Glomerular endothelial cell (primary cell): ENCODE data around the gene BATF2. TPM values are rescaled to one million over a fixed set of nuclear protein-coding genes. Genes with fewer than 3 reads are reported as not detected.
"Not testable (repeated sequence)": the region's sequence is repeated elsewhere in the genome, so short reads cannot be mapped to it uniquely, and the experiment has no call there.

ENCODE experiments used
- DNase-seq: peaks from one replicate; pipeline ENCODE4 v3.0.0-alpha.2; 2011; ENCODE audit warnings: low read depth, low spot score; ENCODE audit errors: extremely low read depth
- total RNA-seq: library from RNA; depleted of rRNA; stranded (reverse); fragments of >200 nt; gene quantifications from 2 replicates; pipeline ENCODE4 v1.2.3, GENCODE V29; 2015

BATF2 gene
- total RNA-seq, 1 donor from 2014 or later, result 2.7 TPM

DNA sequence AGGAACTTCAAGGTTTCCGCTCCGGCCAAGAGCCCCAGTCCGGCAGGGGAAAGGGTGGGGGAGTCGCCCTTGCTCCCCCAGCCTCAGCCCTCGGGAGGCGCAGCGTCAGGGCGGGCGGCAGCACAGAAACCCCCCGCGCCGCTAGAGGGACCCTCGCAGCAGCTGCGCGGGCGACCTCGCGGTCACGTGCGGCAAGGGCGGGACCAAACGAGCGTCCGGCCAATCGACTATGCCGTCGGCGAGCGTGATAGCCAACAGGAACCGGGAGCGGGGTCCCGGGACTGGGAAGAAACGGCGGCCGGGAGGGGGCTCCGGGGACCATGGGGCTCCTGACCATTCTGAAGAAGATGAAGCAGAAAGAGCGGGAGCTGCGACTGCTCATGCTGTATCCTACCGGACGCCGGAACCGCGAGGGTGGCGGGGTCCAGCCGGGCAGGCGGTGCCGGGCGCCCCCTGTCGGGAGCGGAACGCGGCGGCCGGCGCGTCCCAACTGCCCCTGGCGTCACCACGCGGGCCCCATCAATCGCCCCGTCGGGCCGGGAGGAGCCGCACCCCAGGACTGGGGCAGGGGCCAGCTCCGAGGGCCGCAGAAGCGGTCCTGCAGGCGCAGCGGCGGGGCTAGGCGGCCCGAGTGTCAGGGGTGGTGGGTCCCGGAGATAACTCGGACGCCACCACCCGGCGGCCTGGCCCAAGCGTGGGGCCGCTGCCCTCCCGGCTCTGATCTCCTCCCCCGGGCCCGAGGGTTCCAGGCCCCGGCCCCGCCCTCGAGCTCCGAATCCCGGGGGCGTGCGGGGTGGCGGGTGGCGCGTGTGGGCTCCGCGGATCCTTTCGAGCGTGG is 17.3 kb upstream of the BATF2 start, which contains the start of gene ARL2:
Gene ARL2, plus strand, starts transcription at position 273 of the 838 bp plus-strand sequence. Its CDS starts 48 bp downstream, at position 321.
- peak; percentile 29 for DNase-seq

- DNase-seq, result peak; percentile 44
Observed at GRCh38 chr11:65013130-65013887, 16.5 kb upstream of the BATF2 start.

- DNase-seq, result no peak
Observed at GRCh38 chr11:65008873-65009272, 12.1 kb upstream of the BATF2 start.

DNA sequence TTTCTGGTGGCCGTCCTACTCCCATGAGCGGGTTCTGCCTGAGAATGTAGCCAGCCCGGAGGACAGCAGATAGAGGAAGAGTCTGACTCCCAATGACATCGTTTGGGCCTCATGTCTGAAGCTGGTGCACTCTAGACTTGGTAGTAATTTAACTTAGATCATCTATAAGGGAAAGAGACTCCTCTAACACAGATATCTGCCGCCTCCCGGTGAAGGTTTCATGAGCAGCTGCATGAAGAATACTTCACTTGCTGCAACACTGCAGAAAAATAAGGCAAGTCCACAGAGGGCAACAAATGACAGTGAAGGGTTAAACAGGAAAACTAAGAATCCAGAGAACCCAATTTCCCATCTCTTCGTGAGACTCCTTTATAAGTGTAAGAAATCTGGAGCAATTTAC is 11.2 kb upstream of the BATF2 start:
- DNase-seq, result no peak

GRCh38 chr11:65003968-65004367 is 7.2 kb upstream of the BATF2 start:
- not testable (repeated sequence) for DNase-seq

GRCh38 chr11:65003282-65003681 is 6.5 kb upstream of the BATF2 start:
- no peak for DNase-seq

- DNase-seq, result no peak
Observed at GRCh38 chr11:65002706-65003105, 5.9 kb upstream of the BATF2 start.

DNA sequence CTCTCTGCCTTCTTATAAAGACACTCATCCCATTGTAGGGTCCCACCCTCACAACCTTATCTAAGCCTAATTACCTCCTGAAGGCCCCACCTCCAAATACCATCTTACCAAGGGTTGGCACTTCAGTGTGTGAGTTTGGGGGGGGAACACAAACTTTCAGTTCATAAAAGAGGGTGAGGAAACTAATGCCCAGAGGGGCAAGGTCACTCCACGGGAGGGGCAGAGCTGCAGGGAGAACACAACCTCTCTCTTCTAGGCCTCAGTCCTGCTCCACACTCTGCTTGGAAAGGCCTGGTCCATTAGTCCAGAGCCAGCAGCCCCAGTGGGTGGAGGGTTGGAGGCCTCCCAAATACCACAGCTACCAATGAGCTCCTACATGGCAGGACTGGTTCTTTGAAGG is 2.7 kb upstream of the BATF2 start:
- DNase-seq, result no peak

- DNase-seq, result no peak
Observed at GRCh38 chr11:64998690-64999431, 2.1 kb upstream of the BATF2 start.

DNA sequence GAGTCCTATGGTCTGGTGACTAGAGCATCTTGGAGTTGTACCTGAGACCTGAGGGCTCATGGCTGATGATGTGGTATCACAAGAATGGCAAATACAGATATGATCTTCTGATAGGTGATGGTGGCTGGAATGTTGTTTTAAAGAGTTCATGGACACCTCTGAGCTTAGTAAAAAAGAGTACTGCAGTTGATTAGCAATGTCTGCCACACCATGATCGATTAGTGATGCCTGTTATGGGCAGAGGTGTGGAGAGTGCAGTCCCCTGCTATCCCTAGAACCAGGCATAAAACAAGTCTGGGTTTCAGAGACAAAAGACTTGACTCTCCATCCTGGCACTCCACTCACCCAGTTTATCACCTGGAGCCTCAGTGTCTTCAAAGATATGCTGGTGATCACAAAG is 1.4 kb upstream of the BATF2 start:
- DNase-seq, result no peak

GRCh38 chr11:64996327-64996709 is 453 bp downstream of the BATF2 start:
- no peak for DNase-seq

DNA sequence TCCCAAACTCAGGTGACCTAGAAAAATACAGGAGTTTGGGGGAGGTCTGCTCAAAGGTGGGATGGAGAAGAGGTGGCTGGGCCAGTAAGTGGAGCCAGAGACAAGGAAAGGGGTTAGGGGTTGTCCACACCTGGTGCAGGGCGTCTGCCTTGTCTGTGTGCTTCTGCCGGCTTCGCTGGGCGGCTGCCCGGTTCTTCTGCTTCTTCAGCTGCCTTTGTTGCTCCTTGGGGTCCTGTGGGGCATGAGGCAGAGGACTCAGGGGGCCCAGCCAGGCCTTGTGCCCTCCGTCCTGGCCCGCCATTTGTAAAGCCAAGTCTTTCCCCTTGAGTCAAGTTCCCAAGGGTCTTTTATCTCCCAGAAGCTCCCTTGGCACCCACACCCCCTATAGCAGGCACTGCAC is 2.5 kb downstream of the BATF2 start:
- no peak for DNase-seq

DNA sequence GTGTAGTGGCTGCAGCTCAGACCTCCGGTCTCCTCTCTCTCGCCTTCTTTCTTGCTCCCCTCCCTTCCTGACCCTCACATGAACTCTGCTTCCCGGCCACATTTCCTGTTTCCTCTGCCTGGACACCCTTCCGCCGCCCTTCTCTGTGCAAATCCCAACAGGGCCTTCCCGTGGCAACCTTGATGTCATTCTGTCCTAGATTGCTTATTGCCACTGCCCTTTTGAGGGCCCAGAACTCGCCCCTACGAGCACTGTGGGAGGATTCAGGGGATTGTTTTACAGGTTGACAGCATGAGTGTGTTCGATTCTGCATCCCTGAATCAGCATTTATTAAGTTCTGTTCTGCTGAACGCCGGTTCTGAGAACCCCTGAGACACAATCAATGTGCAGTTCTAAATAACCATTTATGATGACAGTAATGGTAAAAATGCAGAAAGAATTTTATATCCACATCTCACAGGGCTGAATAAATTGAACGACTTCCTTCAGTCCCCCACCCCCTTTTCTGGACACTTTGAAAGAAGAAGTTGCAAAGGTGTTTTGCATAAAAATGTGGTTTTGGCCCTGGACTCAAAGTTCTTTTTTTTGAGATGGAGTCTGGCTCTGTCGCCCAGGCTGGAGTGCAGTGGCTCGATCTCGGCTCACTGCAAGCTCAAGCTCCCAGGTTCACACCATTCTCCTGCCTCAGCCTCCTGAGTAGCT is 6.4 kb downstream of the BATF2 start:
- DNase-seq, result no peak

- DNase-seq, result no peak
Observed at GRCh38 chr11:64989416-64989815, 7.4 kb downstream of the BATF2 start.

GRCh38 chr11:64987998-64988854 is 8.5 kb downstream of the BATF2 start:
- no peak for DNase-seq

GRCh38 chr11:64983339-64983738 is 13.4 kb downstream of the BATF2 start:
- DNase-seq, result not testable (repeated sequence)

DNA sequence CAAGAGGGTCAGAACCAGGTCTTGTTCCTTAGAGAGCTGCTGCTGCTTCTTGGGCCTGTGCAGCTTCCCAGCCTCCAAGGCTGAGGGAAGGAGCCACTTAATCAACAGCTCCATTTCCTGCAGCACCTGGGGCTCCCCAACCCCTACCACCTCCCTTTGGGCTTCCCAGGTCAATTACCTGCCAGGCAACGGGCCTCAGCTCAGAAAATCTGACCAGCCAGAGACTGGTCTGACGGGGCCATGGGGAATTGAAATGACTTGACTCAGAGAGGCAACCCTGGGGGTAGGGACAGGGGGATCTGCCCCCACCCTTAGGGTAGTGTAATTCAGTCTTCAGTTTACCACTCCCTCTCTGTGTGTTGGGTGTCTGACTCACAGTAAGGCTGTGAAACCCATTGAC is 20.1 kb downstream of the BATF2 start:
- no peak for DNase-seq

- DNase-seq, result no peak
Observed at GRCh38 chr11:64974124-64974523, 22.6 kb downstream of the BATF2 start.

- no peak for DNase-seq
Observed at GRCh38 chr11:64971421-64972233, 25.1 kb downstream of the BATF2 start, which contains the start of gene MAJIN. TSS of gene MAJIN (minus strand) at chr11:64972108. CDS start at chr11:64959405, 12,703 bp downstream.
